Sigmoid colon (tissue), 7 donors: ENCODE results near the gene CLCN1. TPM values are rescaled to one million over a fixed set of nuclear protein-coding genes. Genes with fewer than 3 reads are reported as not detected.

Experiments used
- DNase-seq: peaks from one replicate; pipeline ENCODE4 v3.0.0-alpha.2; 2019
- H3K27ac ChIP-seq, 4 donors: fragments of 200-600 bp; sonication (generic); one replicate each; pipeline ENCODE4 v1.5.1; 2016 to 2019; ENCODE audit warnings: mild to moderate bottlenecking in 1 of 4
- H3K27me3 ChIP-seq, 3 donors: fragments of 200-600 bp; sonication (generic); one replicate each; pipeline ENCODE4 v1.5.1; 2019; ENCODE audit warnings: mild to moderate bottlenecking in 1 of 3
- H3K36me3 ChIP-seq, 4 donors: fragments of 200-600 bp; sonication (generic); one replicate each; pipeline ENCODE4 v1.5.1; 2016 to 2019
- H3K4me1 ChIP-seq, 4 donors: fragments of 200-600 bp; sonication (generic); one replicate each; pipeline ENCODE4 v1.5.1; 2017 to 2019
- H3K4me3 ChIP-seq, 4 donors: fragments of 200-600 bp; sonication (generic); one replicate each; pipeline ENCODE4 v1.5.1; 2017 to 2019; ENCODE audit warnings: mild to moderate bottlenecking in 2 of 4, moderate library complexity in 1 of 4
- H3K9me3 ChIP-seq, 4 donors: fragments of 200-600 bp in 3 of 4; sonication (generic) in 3 of 4; one replicate each; pipeline versions ENCODE4 v1.5.1 to v1.6.1; 2013 to 2019
- EP300 ChIP-seq, 4 donors: sonication (generic); formaldehyde crosslinking; IDR thresholded peaks; one replicate each; pipeline ENCODE4 v1.6.1; 2017; ENCODE audit warnings: antibody characterized with exemption in 4 of 4
- POLR2A ChIP-seq, 2 donors: fragments of 450-650 bp; IDR thresholded peaks; one replicate each; pipeline ENCODE4 v1.6.1; 2016; ENCODE audit warnings: antibody characterized with exemption in 2 of 2, mild to moderate bottlenecking in 2 of 2, moderate library complexity in 2 of 2
- POLR2AphosphoS5 ChIP-seq, 4 donors: sonication (generic); formaldehyde crosslinking; IDR thresholded peaks; one replicate each; pipeline ENCODE4 v1.6.1; 2017; ENCODE audit warnings: antibody characterized with exemption in 4 of 4
- WGBS, 2 donors: extraction: QIAGEN DNeasy Blood & Tissue Kit; methylation state at CpG; one replicate each; pipeline ENCODE4 v1.1.7; 2013; 5-methylcytosine and 5-hydroxymethylcytosine counted together
- intact Hi-C: fragments of 100-400 bp; cut with DNase I; formaldehyde crosslinking; loops from one replicate; pipeline ENCODE4 v1.15.1; 2023
- polyA plus RNA-seq, 3 donors: library from polyadenylated mRNA; stranded (reverse); fragments of 200-250 nt; gene quantifications; one replicate each; pipeline ENCODE4 v1.2.3, GENCODE V29; 2013
- total RNA-seq, 4 donors: library from RNA; depleted of rRNA; stranded (reverse); fragments of >200 nt; gene quantifications; one replicate each; pipeline ENCODE4 v1.1.0, GENCODE V29; 2016
- TF ChIP-seq, protein P1 (sequence below), 4 experiments: fragments of 450-650 bp in 3 of 4; fragments of 200-600 bp in 1 of 4; IDR thresholded peaks; one replicate each; pipeline ENCODE4 v1.5.1; 2016 to 2019; ENCODE audit warnings: antibody characterized with exemption in 4 of 4, mild to moderate bottlenecking in 3 of 4, moderate library complexity in 2 of 4
- donor health status: healthy with polysubstance abuse.
- donor health status: Bipolar disorder and iron deficiency.
- donor health status: healthy.

CLCN1 gene
- total and polyA plus RNA-seq, 7 donors = 0.14 to 0.15 TPM; not detected in 5

- TF ChIP-seq POLR2A (IDR thresholded peaks at IDR 0.05) = no peak
- TF ChIP-seq POLR2AphosphoS5 (IDR thresholded peaks at IDR 0.05) = no peak
- TF ChIP-seq, protein P1, sequence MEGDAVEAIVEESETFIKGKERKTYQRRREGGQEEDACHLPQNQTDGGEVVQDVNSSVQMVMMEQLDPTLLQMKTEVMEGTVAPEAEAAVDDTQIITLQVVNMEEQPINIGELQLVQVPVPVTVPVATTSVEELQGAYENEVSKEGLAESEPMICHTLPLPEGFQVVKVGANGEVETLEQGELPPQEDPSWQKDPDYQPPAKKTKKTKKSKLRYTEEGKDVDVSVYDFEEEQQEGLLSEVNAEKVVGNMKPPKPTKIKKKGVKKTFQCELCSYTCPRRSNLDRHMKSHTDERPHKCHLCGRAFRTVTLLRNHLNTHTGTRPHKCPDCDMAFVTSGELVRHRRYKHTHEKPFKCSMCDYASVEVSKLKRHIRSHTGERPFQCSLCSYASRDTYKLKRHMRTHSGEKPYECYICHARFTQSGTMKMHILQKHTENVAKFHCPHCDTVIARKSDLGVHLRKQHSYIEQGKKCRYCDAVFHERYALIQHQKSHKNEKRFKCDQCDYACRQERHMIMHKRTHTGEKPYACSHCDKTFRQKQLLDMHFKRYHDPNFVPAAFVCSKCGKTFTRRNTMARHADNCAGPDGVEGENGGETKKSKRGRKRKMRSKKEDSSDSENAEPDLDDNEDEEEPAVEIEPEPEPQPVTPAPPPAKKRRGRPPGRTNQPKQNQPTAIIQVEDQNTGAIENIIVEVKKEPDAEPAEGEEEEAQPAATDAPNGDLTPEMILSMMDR (IDR thresholded peaks at IDR 0.05) = no peak
- no peak for TF ChIP-seq EP300 (IDR thresholded peaks at IDR 0.05)
- peaks cover 0 to 8% (median 0%) of the 10 kb centered on the region in 4 donors for H3K36me3 ChIP-seq
- WGBS, 2 donors = 91 to 92% methylated on average over 16 of the region's 16 CpGs
- H3K9me3 ChIP-seq = no peaks in the 10 kb centered on the region
- peaks cover 0 to under 1% (median 0%) of the 10 kb centered on the region in 4 donors for H3K4me1 ChIP-seq
- DNase-seq = no peak
- intact Hi-C loops = no loop called here
- H3K27me3 ChIP-seq = no peaks in the 10 kb centered on the region
- H3K27ac ChIP-seq = no peak overlapping the region
- no peak overlapping the region for H3K4me3 ChIP-seq
Observed at GRCh38 chr7:143355450-143356385, 39.8 kb downstream of the CLCN1 start.

- intact Hi-C loops = no loop called here
- peaks cover 0 to 9% (median 5%) of the 10 kb centered on the region in 4 donors for H3K4me1 ChIP-seq
- H3K36me3 ChIP-seq = peaks cover 0 to 8% (median 0%) of the 10 kb centered on the region in 4 donors
- no peak for DNase-seq
- H3K9me3 ChIP-seq = no peaks in the 10 kb centered on the region
- peaks cover 0 to 7% (median 0%) of the 10 kb centered on the region in 3 donors for H3K27me3 ChIP-seq
- TF ChIP-seq EP300 (IDR thresholded peaks at IDR 0.05) (no peak), POLR2AphosphoS5 (IDR thresholded peaks at IDR 0.05) (no peak), POLR2A (IDR thresholded peaks at IDR 0.05) (no peak)
- TF ChIP-seq, protein P1 (IDR thresholded peaks at IDR 0.05) = no peak
- 94 to 96% methylated on average over 13 of the region's 13 CpGs for WGBS, 2 donors
- H3K27ac ChIP-seq = no peak overlapping the region
- no peak overlapping the region for H3K4me3 ChIP-seq
Observed at GRCh38 chr7:143356414-143357050, 40.6 kb downstream of the CLCN1 start.

DNA sequence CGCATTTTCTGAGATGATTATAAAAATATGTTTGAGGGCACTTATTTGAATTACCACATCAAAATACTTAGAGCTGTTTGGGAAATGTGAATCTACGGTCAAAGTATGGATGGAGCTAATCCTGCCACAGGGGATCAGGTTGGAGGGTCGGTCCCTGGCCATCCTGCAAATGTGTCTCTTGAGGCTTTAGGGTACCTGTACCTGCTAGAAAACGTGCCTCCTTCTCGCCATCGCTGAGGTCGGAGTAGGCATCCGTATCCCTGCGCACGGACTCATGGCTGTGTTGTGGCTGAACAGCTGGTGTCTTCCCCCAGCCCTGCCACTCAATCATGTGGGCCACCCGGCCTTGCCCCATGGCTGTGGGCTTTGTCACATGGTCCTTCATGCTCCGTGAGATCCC, 42.7 kb downstream of the CLCN1 start:
- no peak for TF ChIP-seq POLR2A (IDR thresholded peaks at IDR 0.05)
- TF ChIP-seq, protein P1 (IDR thresholded peaks at IDR 0.05) = no peak
- no peak for TF ChIP-seq EP300 (IDR thresholded peaks at IDR 0.05)
- TF ChIP-seq POLR2AphosphoS5 (IDR thresholded peaks at IDR 0.05) = no peak
- no peak for DNase-seq
- intact Hi-C loops = no loop called here
- H3K27ac ChIP-seq = no peak overlapping the region
- H3K4me3 ChIP-seq = no peak overlapping the region
- peaks cover 0 to 8% (median 0%) of the 10 kb centered on the region in 4 donors for H3K36me3 ChIP-seq
- H3K27me3 ChIP-seq = peaks cover 0 to 16% (median 3%) of the 10 kb centered on the region in 3 donors
- peaks cover 0 to 23% (median 17%) of the 10 kb centered on the region in 4 donors for H3K4me1 ChIP-seq
- H3K9me3 ChIP-seq = no peaks in the 10 kb centered on the region
- 90 to 92% methylated on average over 12 of the region's 12 CpGs for WGBS, 2 donors

DNA sequence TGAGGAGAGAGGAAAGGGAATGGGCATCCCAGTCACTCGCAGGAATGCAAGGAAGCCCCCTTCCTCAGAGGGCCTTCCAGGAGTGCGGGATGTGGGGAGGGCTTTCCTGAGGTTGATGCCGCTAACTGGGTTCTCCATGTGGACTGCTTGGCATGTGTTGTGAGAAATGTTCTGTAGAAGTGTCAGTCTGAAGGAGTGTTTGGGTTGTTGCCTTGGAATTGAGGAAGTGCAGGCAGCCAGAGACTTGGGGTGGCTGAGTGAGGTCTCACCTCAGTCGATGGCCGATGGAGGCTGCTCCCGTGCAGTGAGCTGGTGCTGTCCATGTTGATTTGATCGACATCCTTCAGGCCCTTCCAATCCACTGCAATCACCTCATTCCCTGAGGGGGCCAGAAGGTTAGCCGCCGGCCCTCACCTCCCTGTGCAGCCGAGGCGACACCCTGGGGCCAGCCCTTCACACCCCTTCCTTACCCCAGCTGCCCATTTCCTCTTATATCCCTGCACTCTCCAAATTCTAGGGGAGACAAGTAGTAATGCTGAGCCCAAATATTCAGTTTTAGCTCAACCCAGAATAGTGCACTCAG, 44.0 kb downstream of the CLCN1 start:
- no peak for DNase-seq
- H3K27ac ChIP-seq = no peak overlapping the region
- WGBS, 2 donors = 73 to 78% methylated on average over 11 of the region's 11 CpGs

More for the DNA sequence above, 44.0 kb downstream of the CLCN1 start:
- H3K36me3 ChIP-seq = peaks cover 0 to 8% (median 0%) of the 10 kb centered on the region in 4 donors
- TF ChIP-seq, protein P1 (IDR thresholded peaks at IDR 0.05) = no peak
- TF ChIP-seq EP300 (IDR thresholded peaks at IDR 0.05) (no peak), POLR2A (IDR thresholded peaks at IDR 0.05) (no peak), POLR2AphosphoS5 (IDR thresholded peaks at IDR 0.05) (no peak)
- H3K27me3 ChIP-seq = peaks cover 0 to 16% (median 3%) of the 10 kb centered on the region in 3 donors
- peaks cover 0 to 23% (median 17%) of the 10 kb centered on the region in 4 donors for H3K4me1 ChIP-seq
- no peaks in the 10 kb centered on the region for H3K9me3 ChIP-seq
- no peak overlapping the region for H3K4me3 ChIP-seq
- intact Hi-C loops = loop anchor here (5.0 kb wide), 1 partner anchor 52 kb away; no protein-coding TSS in a partner anchor
